Midbrain (tissue), 1 donor: ENCODE data around the gene WBP2.
"Not testable (repeated sequence)": the region's sequence is repeated elsewhere in the genome, so short reads cannot be mapped to it uniquely, and the experiment has no call there.

ENCODE experiments used
- DNase-seq: peaks from one replicate; lab custom pipeline; 2025; lab: John Stamatoyannopoulos, UW

WBP2 gene

DNA sequence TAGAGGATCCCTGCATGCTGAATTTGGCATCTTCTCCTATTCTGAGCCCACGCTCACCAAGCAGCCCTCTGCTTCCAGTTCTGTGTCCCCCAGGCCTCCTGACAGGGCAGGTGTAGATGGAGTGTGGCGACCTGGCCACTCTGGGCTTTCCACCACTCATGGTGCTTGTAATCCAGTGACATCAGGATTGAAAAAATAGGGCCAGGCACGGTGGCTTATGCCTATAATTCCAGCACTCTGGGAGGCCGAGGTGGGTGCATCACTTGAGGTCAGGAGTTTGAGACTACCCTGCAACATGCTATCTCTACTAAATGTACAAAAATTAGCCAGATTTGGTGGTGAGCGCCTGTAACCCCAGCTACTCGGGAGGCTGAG lies 41.1 kb downstream of the WBP2 start:
- no peak for DNase-seq

DNA sequence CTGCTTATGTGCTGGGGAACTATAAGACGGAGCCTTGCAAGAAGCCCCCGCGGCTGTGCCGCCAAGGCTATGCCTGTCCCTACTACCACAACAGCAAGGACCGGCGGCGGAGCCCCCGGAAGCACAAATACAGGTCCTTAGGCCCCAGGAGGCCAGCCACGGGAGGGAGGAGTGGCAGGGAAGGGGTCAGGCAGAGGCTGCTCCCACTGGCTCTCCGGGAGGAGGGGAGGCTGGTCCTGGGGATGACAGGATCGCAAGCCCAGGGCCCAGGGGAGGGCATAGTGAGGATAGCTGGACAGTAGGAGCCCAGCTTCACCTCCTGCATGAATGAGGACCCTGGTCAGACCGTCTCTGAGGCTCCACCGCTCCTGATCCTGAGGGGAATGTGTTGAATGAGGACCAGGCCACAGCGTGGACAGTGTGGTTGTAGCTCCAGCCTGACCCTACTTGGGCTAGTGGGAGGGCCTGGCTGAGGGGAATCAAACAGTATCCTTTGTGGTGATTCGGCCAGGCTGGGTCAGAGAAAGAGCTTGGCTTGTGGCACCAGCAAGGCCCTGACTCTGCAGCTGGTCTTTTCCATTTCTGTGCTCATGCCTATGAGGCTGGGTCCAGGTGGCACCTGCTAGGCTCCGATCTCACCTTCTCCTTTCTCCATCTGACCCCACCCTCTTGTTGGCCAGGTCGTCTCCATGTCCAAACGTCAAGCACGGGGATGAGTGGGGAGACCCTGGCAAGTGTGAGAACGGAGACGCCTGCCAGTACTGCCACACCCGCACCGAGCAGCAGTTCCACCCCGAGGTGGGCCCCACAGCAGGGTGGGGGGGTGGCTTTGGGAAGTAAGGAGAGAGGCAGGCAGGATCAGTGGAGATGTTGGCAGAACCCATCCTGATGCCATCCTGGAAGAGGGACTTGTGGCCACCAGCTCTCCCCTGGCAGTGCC lies 41.8 kb downstream of the WBP2 start:
- no peak for DNase-seq

GRCh38 chr17:75812096-75813013 lies 42.8 kb downstream of the WBP2 start:
- no peak for DNase-seq

GRCh38 chr17:75811174-75811573 lies 44.0 kb downstream of the WBP2 start:
- no peak for DNase-seq

DNA sequence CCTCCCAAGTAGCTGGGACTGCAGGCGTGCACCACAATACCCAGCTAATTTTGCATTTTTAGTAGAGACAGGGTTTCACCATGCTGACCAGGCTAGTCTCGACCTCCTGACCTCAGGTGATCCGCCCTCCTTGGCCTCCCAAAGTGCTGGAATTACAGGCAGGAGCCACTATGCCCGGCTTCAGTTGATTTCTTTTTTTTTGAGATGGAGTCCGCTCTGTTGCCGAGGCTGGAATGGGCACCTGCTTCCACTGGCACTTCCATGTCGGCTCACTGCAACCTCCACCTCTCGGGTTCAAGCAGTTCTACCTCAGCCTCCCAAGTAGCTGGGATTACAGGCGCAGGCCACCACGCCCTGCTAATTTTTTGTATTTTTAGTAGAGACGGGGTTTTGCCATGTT lies 44.4 kb downstream of the WBP2 start:
- not testable (repeated sequence) for DNase-seq

DNA sequence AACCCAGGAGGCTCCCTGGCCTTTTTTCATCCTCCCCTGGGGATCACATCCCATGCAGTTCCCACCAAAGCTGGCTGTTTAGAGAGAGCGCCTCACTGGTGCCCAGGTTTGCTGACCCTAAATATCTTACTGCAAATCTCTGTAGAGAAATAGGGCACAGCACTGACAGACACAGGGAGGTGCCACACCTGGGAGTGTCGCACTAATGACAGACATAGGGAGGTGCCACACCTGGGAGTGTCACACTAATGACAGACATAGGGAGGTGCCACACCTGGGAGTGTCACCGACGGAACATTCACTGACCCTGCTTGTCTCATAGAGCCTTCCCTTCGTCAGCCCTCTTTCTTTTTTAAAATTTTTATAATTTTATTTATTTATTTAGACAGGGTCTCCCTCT lies 44.9 kb downstream of the WBP2 start:
- DNase-seq, result no peak

DNA sequence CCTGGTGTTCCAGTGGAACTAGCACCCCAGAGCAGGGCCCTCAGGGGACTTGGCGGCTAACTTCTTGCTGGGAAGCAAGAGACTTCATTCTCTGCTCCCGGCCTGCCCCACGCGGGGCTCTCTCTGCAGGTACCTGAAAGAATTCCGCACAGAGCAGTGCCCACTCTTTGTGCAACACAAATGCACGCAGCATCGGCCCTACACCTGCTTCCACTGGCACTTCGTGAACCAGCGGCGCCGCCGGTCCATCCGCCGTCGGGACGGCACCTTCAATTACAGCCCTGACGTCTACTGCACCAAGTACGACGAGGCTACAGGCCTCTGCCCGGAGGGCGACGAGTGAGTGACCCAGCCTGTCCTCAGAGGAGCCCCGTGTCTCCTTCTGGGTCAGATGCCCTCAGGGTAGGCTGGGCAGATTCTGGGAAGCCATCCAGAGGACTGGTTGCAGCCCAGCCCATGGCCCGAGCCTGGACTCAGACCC lies 45.5 kb downstream of the WBP2 start:
- no peak for DNase-seq

- DNase-seq, result no peak
Observed at GRCh38 chr17:75808905-75809621, 46.1 kb downstream of the WBP2 start.

DNA sequence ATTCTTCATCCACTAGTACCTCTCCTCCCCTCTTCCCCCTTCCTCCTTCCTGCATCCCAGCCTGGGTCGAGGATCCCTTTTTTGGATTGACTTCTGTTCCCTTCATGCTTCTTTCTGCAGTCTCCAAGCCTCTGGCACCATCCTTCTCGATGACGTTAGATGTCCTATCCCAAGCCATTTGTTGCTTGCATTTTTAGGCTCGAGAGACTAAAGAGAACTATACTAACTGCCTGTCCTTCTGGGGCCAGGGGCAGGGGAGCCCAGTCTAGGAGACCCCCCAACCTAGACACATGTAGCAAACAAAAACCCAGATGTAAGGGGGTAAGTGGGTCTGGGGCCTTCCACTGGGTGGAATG lies 46.6 kb downstream of the WBP2 start:
- no peak for DNase-seq

DNA sequence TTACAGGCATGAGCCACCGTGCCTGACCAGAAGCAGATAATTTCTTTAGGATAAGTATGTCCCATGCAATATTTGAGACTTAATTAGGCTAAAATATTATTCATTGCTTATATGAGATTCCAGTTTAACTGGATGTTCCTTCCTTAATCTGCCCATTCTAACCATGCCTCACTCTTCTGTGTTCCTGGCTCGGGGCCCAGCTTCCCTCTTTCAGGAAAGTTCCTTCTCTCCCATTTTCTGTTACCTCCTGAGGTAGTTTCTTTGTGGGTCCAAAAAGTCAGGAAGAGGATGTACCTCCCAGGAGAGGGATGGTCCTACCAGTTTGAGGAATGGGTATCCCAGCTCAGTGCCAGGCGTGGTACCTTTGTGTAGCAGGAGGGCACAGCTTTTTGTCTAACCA lies 47.3 kb downstream of the WBP2 start:
- no peak for DNase-seq

DNA sequence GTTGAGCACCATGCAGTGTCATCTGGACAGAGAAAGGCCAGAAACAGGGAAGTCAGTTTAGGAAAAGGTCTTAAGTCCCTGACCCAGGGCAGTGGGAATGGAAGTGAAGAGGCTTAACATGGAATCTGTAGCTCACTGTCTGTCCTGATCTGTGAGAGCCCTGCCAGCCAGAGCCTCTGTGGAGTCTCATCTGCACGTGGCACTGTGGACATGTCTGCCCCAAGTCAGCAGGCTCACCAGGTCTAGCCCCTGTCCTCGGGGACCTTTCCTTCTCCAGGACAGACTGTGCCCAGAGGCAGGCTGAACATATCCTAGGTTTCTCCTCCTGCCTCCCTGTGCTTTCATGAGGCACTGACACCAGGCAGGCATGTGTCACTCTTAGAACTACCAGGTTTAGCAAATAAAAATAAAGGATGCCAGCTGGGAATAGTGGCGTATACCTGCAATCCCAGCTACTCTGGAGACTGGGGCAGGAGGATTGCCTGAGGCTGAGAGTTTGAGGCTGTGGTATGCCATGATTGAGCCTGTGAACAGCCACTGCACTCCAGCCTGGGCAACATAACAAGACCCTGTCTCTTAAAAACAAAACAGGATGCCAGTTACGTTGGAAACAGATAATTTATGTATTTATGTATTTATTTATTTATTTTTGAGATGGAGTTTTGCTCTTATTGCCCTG lies 48.2 kb downstream of the WBP2 start:
- DNase-seq, result no peak

DNA sequence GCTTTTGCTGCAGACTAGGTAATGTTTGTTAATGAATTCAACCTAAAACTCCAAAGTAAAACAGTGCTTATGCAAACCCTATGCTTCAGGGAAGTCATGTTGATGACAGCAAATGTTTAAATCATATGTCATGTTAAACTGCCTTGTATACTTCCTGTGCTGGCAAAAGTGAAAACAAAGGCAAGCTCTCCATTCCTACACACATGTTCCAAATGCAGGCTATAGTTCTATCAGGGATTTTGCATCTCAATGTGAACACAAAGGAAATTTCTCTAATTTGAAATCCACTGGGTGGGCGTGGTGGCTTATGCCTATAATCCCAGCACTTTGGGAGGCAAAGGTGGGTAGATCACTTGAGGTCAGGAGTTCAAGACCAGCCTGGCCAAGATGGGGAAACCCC lies 51.3 kb downstream of the WBP2 start:
- DNase-seq, result no peak

DNA sequence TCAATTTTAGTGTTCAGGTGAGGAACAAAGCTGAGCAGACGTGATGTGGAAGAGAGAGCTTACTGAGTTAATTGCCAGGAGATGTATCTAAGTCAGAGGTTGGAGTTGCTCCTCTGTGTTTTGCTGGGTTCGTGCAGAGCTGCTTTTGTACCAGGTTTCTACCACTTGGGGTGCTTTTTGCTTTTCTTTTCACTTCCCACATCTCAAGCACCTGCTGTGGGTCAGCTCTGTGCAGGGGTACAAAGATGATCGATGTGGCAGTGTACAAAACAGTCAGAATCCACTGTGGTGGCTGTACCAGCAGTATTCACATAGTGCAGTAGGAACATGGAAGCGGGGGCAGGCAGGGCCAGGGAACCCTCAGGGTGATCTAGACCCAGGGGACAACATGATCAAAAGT lies 55.7 kb downstream of the WBP2 start:
- no peak for DNase-seq

- no peak for DNase-seq
Observed at GRCh38 chr17:75795820-75796607, 59.1 kb downstream of the WBP2 start.
